SHP77 treated with DMSO at 0.1 percent for 48 hours (cell line): ENCODE results near the gene ABHD14A.
"Not testable (repeated sequence)": the region's sequence is repeated elsewhere in the genome, so short reads cannot be mapped to it uniquely, and the experiment has no call there.

ENCODE experiments used
- DNase-seq: peaks from one replicate; lab custom pipeline; 2025; lab: John Stamatoyannopoulos, UW

The ABHD14A gene

GRCh38 chr3:51974963-51975851 is at the start of gene ABHD14A:
Gene ABHD14A, plus strand, starts transcription at chr3:51975064. Its CDS starts 72 bp downstream, at chr3:51975136.
- peak; percentile 15 for DNase-seq

DNA sequence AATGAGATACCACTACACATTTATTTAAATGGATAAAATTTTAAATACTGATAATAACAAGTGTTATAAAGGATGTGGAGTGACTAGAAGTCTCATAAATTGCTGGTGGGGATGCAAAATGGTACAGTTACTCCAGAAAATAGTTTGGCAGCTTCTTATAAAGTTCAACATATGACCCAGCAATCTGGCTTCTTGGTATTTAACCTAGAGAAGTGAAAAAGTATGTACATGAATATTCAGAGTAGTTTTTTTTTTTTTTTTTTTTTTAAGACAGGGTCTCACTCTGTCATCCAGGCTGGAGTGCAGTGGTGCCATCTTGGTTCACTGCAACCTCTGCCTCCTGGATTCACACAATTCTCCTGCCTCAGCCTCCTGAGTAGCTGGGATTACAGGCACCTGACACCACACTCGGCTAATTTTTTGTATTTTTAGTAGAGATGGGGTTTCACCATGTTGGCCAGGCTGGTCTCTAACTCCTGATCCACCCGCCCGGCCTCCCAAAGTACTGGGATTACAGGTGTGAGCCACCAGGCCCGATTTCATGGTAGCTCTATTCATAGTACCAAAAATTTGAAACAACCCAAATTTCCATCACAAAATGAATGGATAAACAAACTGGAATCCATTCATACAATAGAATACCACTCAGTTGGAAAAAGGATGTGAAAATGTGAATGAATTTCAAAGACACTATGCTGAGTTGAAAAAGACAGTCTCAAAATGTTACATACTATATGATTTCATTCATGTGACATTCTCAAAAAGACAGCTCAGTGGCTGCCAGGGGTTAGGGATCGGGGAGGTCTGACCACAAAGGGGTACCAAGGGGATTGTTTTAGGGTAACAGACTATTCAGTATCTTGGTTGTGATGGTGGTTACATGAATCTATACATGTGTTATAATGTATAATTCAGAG is 47.5 kb upstream of the ABHD14A start:
- DNase-seq, result no peak

DNA sequence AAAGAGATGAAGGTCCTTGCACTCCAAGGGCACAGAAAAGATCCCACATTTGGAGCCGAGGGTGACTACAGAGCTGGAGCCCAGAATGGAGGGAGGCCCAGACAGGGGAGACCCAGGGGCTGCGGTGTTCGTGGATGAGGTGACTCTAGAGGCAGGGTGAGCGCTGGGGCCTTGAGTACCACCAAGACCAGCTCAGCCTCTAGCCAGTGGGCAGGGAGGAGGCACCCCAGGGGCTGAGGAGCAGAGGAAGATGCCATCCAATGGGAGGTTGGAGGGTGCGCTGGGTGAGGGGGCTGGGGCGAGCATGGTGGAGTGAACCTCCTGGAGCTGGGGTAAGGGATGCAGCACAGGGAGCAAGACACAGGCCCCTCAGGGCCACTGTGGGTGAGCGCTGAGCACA is 46.4 kb upstream of the ABHD14A start:
- DNase-seq, result no peak

GRCh38 chr3:51928981-51929380 is 45.9 kb upstream of the ABHD14A start:
- DNase-seq, result not testable (repeated sequence)

DNA sequence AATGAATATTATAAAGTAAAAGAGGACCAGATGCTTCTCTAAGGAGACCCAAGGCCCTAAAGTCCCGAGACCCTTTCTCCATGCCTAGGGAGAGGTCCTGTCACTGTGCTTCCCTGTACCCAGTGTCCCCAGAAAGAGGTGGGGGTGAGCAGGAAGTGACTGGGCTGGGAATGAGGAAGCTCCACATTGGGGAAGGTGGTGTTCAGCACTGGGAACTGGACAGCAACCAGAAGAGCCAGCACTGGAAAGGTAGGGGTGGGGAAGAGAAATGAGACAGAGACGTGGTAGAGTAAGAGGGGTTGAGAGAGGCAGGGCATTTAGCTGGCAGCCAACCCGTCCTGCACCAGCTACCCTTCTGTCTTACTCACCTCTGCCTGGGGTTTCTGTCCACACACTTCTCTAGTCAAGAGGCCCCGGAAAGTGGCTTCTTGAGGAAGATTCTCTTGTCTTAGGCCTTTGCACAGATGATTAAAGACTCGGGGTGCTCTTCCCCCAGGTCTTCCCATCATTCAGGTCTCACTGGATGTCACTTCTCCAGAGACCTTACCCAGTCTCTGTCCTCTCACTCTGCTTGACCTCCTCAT is 45.4 kb upstream of the ABHD14A start:
- no peak for DNase-seq

DNA sequence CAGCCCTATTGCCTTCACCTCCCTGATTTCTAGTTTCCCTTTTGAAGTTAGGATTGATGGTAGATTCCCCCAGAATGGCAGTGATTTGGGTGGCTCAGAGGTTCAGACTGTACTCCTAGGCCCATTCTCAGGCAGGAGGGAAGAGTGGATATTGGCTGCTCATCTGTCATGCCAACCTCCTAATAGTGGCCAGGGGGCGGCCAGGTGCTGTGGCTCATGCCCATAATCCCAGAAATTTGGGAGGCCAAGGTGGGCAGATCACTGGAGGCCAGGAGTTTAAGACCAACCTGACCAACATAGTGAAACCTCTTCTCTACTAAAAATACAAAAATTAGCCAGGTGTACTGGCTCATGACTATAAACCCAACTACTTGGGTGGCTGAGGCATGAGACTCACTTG is 44.4 kb upstream of the ABHD14A start:
- DNase-seq, result no peak

GRCh38 chr3:51931756-51932155 is 43.1 kb upstream of the ABHD14A start:
- no peak for DNase-seq

DNA sequence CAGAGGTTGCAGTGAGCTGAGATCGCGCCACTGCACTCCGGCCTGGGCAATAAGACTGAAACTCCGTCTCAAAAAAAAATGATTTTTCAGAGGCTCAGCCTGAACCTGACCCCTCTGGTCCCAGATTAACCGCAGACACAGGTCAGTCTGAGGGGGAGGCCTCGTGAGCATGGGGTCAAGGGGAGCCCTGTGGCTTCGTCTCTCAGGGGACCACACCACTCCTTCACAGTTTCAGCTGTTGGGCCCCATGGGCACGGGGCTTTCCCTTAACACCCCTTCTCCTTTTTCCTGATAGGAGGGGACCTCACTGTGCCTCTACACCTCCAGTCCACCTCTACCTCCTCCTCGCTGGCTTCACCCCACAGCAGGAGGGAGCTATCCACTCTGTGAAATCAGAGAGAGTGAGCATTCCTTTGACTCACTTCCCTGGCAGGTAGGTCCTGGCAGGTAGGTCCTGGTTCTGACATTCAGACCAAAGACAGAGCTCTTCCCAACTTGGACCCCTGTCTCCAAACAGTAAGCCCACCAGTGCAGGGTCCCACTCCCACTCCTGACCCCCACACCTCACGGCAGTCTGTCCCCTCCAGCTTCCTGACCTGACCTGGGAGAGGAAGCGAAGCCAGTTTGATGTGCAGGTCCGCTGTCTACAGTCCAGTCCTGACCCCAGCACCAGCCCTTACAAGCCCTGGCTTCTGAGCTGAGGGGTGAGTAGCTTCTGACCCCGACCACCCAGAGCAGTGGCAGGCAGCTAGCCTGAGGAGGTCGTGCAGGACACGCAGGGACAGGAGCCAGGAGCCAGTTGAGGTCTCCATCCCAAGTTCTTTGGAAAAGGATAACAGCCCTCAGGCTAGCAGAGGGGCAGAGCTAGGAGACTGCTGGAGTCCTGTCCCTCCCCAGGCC is 42.1 kb upstream of the ABHD14A start:
- no peak for DNase-seq

DNA sequence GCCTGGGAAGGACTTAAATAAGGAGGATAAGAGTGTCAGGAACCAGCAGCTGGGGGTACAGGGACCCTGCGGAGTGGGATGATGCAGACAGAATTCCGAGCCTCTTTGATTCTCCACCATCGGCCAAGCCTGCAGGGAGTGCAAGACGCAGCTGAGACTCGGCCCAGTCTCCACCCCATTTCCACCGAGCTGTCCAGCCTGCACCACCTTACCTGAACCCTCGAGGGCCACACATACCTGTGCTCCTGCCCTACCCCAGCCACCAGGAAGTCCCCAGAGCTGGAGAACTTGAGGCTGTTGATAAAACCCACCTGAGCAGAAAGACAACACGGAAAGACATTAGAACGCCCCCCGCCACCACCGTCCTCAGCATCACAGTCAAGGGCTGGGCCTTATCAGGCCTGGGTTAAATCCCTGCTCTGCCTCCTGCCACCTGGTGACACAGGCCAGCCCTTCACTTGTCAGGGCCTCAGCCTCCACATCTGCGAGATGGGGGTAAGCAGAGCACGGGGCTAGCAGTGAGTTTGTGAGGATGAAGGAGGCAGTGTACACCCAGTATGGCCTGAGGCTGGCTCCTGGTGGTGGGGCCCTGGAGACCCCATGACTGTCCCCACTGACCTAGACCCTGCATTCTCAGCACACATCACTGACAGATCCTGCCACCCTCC is 41.3 kb upstream of the ABHD14A start:
- DNase-seq, result no peak

- DNase-seq, result no peak
Measured at GRCh38 chr3:51934139-51934850, 40.6 kb upstream of the ABHD14A start.

- no peak for DNase-seq
Measured at GRCh38 chr3:51934991-51935885, 39.6 kb upstream of the ABHD14A start.

- no peak for DNase-seq
Measured at GRCh38 chr3:51935886-51936755, 38.7 kb upstream of the ABHD14A start.

DNA sequence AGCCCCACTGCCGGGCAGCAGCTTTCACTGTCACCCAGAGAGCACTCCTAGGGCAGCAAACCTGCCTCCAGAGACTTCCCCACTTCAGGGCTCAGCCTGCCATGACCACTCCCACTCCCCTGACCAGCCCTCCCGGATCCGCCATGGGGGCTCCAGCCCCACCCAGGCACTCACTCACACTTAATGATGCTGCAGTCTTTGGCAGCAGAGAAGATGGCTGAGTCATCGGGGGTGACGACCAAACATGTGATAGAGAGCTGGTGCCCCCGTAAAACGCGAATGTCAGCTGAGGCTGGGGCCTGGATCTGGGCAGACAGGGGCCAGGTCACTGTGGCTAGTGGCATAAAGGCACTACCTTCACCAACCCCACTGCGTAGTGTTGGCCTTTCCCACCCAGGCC is 37.9 kb upstream of the ABHD14A start:
- DNase-seq, result no peak

- DNase-seq, result no peak
Measured at GRCh38 chr3:51937611-51938450, 37.0 kb upstream of the ABHD14A start.

GRCh38 chr3:51938780-51939425 is 36.0 kb upstream of the ABHD14A start:
- no peak for DNase-seq

DNA sequence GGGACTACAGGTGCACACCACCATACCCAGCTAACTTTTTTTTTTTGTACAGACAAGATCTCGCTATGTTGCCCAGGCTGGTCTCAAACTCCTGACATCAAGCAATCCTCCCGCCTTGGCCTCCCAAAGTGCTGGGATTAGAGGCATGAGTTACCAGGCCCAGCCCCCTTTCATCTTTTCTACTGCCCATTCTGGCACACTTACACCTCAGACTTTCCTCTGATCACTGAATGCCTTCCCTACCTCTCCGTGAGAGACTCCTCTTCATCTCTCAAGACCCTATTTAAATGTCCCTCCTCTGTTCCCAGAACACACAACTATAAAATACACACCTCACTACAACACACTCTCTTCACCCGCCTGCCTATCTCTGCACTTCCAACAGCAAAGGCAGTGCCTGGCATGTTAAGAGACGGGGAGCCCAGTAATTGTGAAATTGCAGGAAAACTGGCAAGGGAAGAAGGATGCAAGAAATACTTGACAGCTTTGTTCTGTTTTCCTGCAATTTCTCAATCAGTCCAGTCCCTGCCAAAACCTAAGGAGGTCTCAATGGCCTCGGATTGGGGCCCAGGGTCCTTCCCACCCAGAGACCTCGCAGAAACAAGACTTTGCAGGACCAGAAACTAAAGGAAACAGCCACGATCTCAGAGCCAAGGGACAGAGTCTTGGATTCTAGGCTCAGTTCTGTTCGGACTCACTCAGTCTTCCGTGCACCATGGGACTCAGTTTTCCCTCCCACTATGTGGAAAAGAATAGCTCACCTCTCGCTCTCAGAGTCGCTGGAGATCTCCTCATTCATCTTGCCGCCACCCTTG is 34.0 kb upstream of the ABHD14A start:
- no peak for DNase-seq
